ENCODE results near the gene CCR2.
"Not testable (repeated sequence)": the region's sequence is repeated elsewhere in the genome, so short reads cannot be mapped to it uniquely, and the experiment has no call there.

CCR2 gene

GRCh38 chr3:46397111-46397510 is 43.2 kb downstream of the CCR2 start:
- DNase-seq (ENCODE audit: low read depth): no peak
- no peak for TF ChIP-seq CTCF (conservative IDR thresholded peaks at IDR 0.05; ENCODE audit: low read depth, low read length)
- H3K4me3 ChIP-seq (ENCODE audit: low read length): no peak overlapping the region

- no peak for DNase-seq (ENCODE audit: low read depth)
- H3K4me3 ChIP-seq (ENCODE audit: low read length): no peak overlapping the region
- TF ChIP-seq CTCF (conservative IDR thresholded peaks at IDR 0.05; ENCODE audit: low read depth, low read length): no peak
Measured at GRCh38 chr3:46398186-46398955, 44.5 kb downstream of the CCR2 start.

- no peak for DNase-seq (ENCODE audit: low read depth)
- H3K4me3 ChIP-seq (ENCODE audit: low read length): no peak overlapping the region
Measured at GRCh38 chr3:46399098-46399497, 45.2 kb downstream of the CCR2 start.

GRCh38 chr3:46399557-46399956 is 45.6 kb downstream of the CCR2 start:
- no peak overlapping the region for H3K4me3 ChIP-seq (ENCODE audit: low read length)
- no peak for TF ChIP-seq CTCF (conservative IDR thresholded peaks at IDR 0.05; ENCODE audit: low read depth, low read length)
- DNase-seq (ENCODE audit: low read depth): no peak

More at GRCh38 chr3:46399098-46399497, 45.2 kb downstream of the CCR2 start:
- no peak for TF ChIP-seq CTCF (conservative IDR thresholded peaks at IDR 0.05; ENCODE audit: low read depth, low read length)

- DNase-seq (ENCODE audit: low read depth): no peak
- H3K4me3 ChIP-seq (ENCODE audit: low read length): no peak overlapping the region
- no peak for TF ChIP-seq CTCF (conservative IDR thresholded peaks at IDR 0.05; ENCODE audit: low read depth, low read length)
Measured at GRCh38 chr3:46400000-46400734, 46.3 kb downstream of the CCR2 start.

GRCh38 chr3:46400846-46401245 is 46.9 kb downstream of the CCR2 start:
- H3K4me3 ChIP-seq (ENCODE audit: low read length): no peak overlapping the region
- DNase-seq (ENCODE audit: low read depth): no peak
- no peak for TF ChIP-seq CTCF (conservative IDR thresholded peaks at IDR 0.05; ENCODE audit: low read depth, low read length)

GRCh38 chr3:46401579-46401978 is 47.7 kb downstream of the CCR2 start:
- TF ChIP-seq CTCF (conservative IDR thresholded peaks at IDR 0.05; ENCODE audit: low read depth, low read length): no peak
- H3K4me3 ChIP-seq (ENCODE audit: low read length): no peak overlapping the region
- DNase-seq (ENCODE audit: low read depth): no peak

- not testable (repeated sequence) for DNase-seq (ENCODE audit: low read depth); H3K4me3 ChIP-seq (ENCODE audit: low read length)
Measured at GRCh38 chr3:46402902-46403301, 49.0 kb downstream of the CCR2 start.
